GM21526 (cell line): ENCODE measurements around the gene ERC2.

Experiments
- ATAC-seq: cut with Tn5 transposase; IDR thresholded peaks from one replicate; pipeline ENCODE4 v1.9.1; 2021; ENCODE audit warnings: moderate library complexity; ENCODE audit not compliant: unreplicated experiment, low FRiP score

The ERC2 gene

GRCh38 chr3:55562700-55563099 is 905.6 kb downstream of the ERC2 start:
- no peak for ATAC-seq

- no peak for ATAC-seq
Measured at GRCh38 chr3:55559500-55560423, 908.5 kb downstream of the ERC2 start.

- ATAC-seq: no peak
Measured at GRCh38 chr3:55558316-55558715, 910.0 kb downstream of the ERC2 start.

- ATAC-seq: no peak
Measured at GRCh38 chr3:55557549-55557948, 910.7 kb downstream of the ERC2 start.

GRCh38 chr3:55556619-55557537 is 911.4 kb downstream of the ERC2 start:
- ATAC-seq: no peak

GRCh38 chr3:55555873-55556618 is 912.2 kb downstream of the ERC2 start:
- ATAC-seq: no peak

GRCh38 chr3:55554634-55555425 is 913.4 kb downstream of the ERC2 start:
- no peak for ATAC-seq

GRCh38 chr3:55551644-55552043 is 916.6 kb downstream of the ERC2 start:
- ATAC-seq: no peak

GRCh38 chr3:55549177-55549576 is 919.1 kb downstream of the ERC2 start:
- no peak for ATAC-seq

- no peak for ATAC-seq
Measured at GRCh38 chr3:55546866-55547669, 921.2 kb downstream of the ERC2 start.

- no peak for ATAC-seq
Measured at GRCh38 chr3:55545995-55546394, 922.3 kb downstream of the ERC2 start.

GRCh38 chr3:55544219-55544618 is 924.0 kb downstream of the ERC2 start:
- no peak for ATAC-seq

GRCh38 chr3:55543181-55543614 is 925.1 kb downstream of the ERC2 start:
- ATAC-seq: no peak

GRCh38 chr3:55541456-55541855 is 926.8 kb downstream of the ERC2 start:
- no peak for ATAC-seq

- ATAC-seq: no peak
Measured at GRCh38 chr3:55541016-55541415, 927.3 kb downstream of the ERC2 start.

GRCh38 chr3:55540579-55540978 is 927.7 kb downstream of the ERC2 start:
- no peak for ATAC-seq

- no peak for ATAC-seq
Measured at GRCh38 chr3:55538158-55538557, 930.1 kb downstream of the ERC2 start.

GRCh38 chr3:55537563-55537962 is 930.7 kb downstream of the ERC2 start:
- no peak for ATAC-seq

GRCh38 chr3:55537129-55537528 is 931.1 kb downstream of the ERC2 start:
- ATAC-seq: no peak
